ENCODE data around the gene TRPM2. TPM values are rescaled to one million over a fixed set of nuclear protein-coding genes. Genes with fewer than 3 reads are reported as not detected.

The TRPM2 gene
- total RNA-seq, 4 donors from 2014 or later = 0.15 to 0.52 (median 0.44) TPM

DNA sequence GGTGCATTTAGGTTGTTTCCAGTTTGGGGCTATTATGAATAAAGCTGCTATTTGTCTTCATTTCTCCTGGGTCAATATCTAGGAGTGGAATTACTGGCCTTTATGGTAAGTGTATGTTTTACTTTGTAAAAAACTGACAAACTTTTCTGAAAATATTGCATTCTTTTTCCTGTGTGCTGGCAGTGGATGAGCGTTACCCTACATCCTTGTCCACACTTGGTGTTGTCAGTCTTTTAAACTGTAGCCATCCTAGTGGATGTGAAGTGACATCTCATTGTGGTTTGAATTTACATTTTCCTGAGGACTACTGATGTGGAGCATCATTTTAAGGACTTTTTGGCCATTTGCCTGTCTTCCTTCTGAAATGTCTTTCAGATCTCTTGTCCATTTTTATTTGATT, 35.9 kb downstream of the TRPM2 start:
- intact Hi-C loops (cut with DNase I; ENCODE audit: low total_unique reads) = no loop called here
- ATAC-seq = no peak

DNA sequence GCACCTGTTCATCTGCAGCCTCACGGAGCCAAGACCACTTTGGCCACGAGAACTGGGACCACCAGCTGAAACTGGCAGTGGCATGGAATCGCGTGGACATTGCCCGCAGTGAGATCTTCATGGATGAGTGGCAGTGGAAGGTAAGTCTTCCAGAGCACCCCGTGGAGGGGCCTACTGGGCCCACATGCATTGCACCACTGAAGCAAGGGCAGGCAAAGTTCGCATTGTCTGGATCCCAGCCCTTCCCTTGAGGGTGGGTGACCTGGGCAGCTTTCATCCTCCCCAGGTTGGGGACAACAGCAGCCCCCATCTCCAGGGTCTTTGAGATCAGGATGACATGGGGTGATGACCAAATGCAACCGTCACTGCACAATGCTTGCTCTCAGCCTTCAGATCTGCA, 37.5 kb downstream of the TRPM2 start:
- intact Hi-C loops (cut with DNase I; ENCODE audit: low total_unique reads) = no loop called here
- no peaks in the 10 kb centered on the region for H3K36me3 ChIP-seq

More for the DNA sequence above, 35.9 kb downstream of the TRPM2 start:
- peaks cover 2 to 10% (median 10%) of the 10 kb centered on the region in 3 donors for H3K9me3 ChIP-seq
- H3K36me3 ChIP-seq = no peaks in the 10 kb centered on the region
- H3K4me3 ChIP-seq = no peak overlapping the region
- TF ChIP-seq, protein P1, sequence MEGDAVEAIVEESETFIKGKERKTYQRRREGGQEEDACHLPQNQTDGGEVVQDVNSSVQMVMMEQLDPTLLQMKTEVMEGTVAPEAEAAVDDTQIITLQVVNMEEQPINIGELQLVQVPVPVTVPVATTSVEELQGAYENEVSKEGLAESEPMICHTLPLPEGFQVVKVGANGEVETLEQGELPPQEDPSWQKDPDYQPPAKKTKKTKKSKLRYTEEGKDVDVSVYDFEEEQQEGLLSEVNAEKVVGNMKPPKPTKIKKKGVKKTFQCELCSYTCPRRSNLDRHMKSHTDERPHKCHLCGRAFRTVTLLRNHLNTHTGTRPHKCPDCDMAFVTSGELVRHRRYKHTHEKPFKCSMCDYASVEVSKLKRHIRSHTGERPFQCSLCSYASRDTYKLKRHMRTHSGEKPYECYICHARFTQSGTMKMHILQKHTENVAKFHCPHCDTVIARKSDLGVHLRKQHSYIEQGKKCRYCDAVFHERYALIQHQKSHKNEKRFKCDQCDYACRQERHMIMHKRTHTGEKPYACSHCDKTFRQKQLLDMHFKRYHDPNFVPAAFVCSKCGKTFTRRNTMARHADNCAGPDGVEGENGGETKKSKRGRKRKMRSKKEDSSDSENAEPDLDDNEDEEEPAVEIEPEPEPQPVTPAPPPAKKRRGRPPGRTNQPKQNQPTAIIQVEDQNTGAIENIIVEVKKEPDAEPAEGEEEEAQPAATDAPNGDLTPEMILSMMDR (IDR thresholded peaks at IDR 0.05 in 4 of 5, conservative IDR thresholded peaks at IDR 0.05 in 1 of 5) = no peak
- TF ChIP-seq POLR2A (IDR thresholded peaks at IDR 0.05) = no peak
- H3K27me3 ChIP-seq = peaks cover 0 to 4% (median 3%) of the 10 kb centered on the region in 3 donors
- H3K27ac ChIP-seq = no peak overlapping the region
- in situ Hi-C loops (cut with MboI; ENCODE audit: low sequenced_read_pairs in 4 of 4) = no loop called here
- H3K4me1 ChIP-seq = no peaks in the 10 kb centered on the region
- no peak for DNase-seq

DNA sequence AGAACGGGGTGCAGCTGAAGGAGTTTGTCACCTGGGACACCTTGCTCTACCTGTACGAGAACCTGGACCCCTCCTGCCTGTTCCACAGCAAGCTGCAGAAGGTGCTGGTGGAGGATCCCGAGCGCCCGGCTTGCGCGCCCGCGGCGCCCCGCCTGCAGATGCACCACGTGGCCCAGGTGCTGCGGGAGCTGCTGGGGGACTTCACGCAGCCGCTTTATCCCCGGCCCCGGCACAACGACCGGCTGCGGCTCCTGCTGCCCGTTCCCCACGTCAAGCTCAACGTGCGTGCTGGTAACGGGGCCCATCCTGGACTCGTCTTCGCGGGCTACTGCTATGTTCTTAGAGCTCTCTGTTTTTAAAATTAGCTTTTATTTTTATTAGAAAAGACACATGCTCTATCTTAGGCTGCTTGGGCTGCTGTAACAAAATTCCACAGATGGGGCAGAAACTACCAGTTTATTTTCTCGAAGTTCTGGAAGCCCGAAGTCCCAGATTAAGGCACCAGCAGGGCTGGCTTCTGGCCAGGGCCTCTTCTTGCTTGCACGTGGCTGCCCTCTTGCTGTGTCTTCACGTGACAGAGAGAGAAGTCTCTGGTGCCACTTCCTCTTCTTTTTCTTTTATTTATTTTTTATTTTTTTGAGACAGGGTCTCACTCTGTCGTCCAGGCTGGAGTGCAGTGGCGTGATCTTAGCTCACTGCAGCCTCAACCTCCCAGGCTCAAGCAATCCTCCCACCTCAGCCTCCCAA, 38.1 kb downstream of the TRPM2 start:
- intact Hi-C loops (cut with DNase I; ENCODE audit: low total_unique reads) = no loop called here
- Histone ChIP-seq H3K9me3 (peaks cover 0 to 7% (median 7%) of the 10 kb centered on the region in 3 donors), H3K27ac (no peak overlapping the region), H3K36me3 (no peaks in the 10 kb centered on the region), H3K4me1 (no peaks in the 10 kb centered on the region), H3K4me3 (no peak overlapping the region), H3K27me3 (peaks cover 3 to 4% (median 3%) of the 10 kb centered on the region in 3 donors)
- DNase-seq (peak; percentile 39 to 48), ATAC-seq (no peak)
- in situ Hi-C loops (cut with MboI; ENCODE audit: low sequenced_read_pairs in 4 of 4) = no loop called here
- TF ChIP-seq, protein P1 (IDR thresholded peaks at IDR 0.05 in 4 of 5, conservative IDR thresholded peaks at IDR 0.05 in 1 of 5) = no peak
- TF ChIP-seq POLR2A (IDR thresholded peaks at IDR 0.05) = no peak

More for the DNA sequence above, 37.5 kb downstream of the TRPM2 start:
- DNase-seq = peak in 1 of 2 donors; percentile 3
- Histone ChIP-seq H3K4me1 (no peaks in the 10 kb centered on the region), H3K27ac (no peak overlapping the region), H3K4me3 (no peak overlapping the region), H3K27me3 (peaks cover 3 to 4% (median 3%) of the 10 kb centered on the region in 3 donors), H3K9me3 (peaks cover 0 to 10% (median 7%) of the 10 kb centered on the region in 3 donors)
- ATAC-seq = no peak
- no peak for TF ChIP-seq POLR2A (IDR thresholded peaks at IDR 0.05)
- TF ChIP-seq, protein P1 (IDR thresholded peaks at IDR 0.05 in 4 of 5, conservative IDR thresholded peaks at IDR 0.05 in 1 of 5) = no peak
- in situ Hi-C loops (cut with MboI; ENCODE audit: low sequenced_read_pairs in 4 of 4) = no loop called here

DNA sequence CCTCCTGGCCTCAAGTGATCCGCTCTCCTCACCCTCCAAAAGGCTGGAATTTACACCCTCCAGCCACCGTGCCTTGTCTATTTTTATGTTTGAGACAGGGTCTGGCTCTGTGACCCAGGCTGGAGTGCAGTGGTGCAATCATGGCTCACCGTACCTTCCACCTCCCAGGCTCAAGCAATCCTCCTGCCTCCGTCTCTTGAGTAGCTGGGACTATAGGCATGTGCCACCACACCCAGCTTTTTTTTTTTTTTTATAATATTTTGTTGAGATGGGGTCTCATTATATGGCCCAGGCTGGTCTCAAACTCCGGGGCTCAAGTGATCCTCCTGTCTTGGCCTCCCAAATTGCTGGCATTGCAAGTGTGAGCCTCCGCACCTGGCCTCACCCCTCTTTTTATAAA, 38.8 kb downstream of the TRPM2 start:
- H3K27ac ChIP-seq = no peak overlapping the region
- H3K36me3 ChIP-seq = no peaks in the 10 kb centered on the region
- no peak for ATAC-seq
- peaks cover 3 to 4% (median 3%) of the 10 kb centered on the region in 3 donors for H3K27me3 ChIP-seq
- TF ChIP-seq, protein P1 (IDR thresholded peaks at IDR 0.05 in 4 of 5, conservative IDR thresholded peaks at IDR 0.05 in 1 of 5) = no peak
- TF ChIP-seq POLR2A (IDR thresholded peaks at IDR 0.05) = no peak
- H3K4me1 ChIP-seq = no peaks in the 10 kb centered on the region
- peaks cover 0 to 7% (median under 1%) of the 10 kb centered on the region in 3 donors for H3K9me3 ChIP-seq
- intact Hi-C loops (cut with DNase I; ENCODE audit: low total_unique reads) (no loop called here), in situ Hi-C loops (cut with MboI; ENCODE audit: low sequenced_read_pairs in 4 of 4) (no loop called here)
- H3K4me3 ChIP-seq = no peak overlapping the region
- DNase-seq = no peak
